ENCODE results near the gene NXPE1.

DNA sequence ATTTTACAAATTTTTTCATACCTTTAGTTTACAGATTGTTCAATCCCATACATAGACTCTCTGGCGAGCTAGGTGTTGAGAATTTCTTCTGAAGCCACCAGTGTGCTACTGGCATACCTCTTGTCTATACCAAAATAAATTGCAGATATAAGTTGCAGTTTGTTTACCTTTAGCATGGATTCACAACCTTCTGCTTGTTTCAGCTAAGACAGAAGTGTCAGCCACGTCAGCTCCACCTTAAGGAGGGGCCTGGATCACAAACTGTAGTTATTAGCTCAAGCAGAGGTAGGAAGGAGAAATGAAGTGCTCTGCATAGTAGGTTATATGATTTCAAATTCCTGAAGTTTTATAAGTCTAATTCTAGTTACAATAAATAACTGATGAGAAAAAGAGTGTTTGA is 35.9 kb upstream of the NXPE1 start, which contains the start of gene NXPE4:
- TF ChIP-seq SMC3 (conservative IDR thresholded peaks at IDR 0.05; ENCODE audit: insufficient read depth, low read depth, low read length), result no peak
- TF ChIP-seq ESRRA (IDR thresholded peaks at IDR 0.05; ENCODE audit: borderline replicate concordance, low read depth), result no peak
- TF ChIP-seq TEAD1 (CRISPR knock-in tag; IDR thresholded peaks at IDR 0.05), result no peak
- no peak for TF ChIP-seq MEF2A (IDR thresholded peaks at IDR 0.05; ENCODE audit: control insufficient read depth, low read depth, low read length)

Measured in K562 (cell line).